Astrocyte of the cerebellum (primary cell): ENCODE results near the gene ODAD4.

ENCODE experiments used
- DNase-seq: peaks from one replicate; pipeline ENCODE4 v3.0.0-alpha.2; 2011; ENCODE audit warnings: low read depth
- H3K4me3 ChIP-seq: 2 replicates; pipeline ENCODE4 v1.5.1; 2011; ENCODE audit warnings: mild to moderate bottlenecking, low read depth, low read length, moderate library complexity
- in situ Hi-C: cut with HindIII; loops from 2 replicates; pipeline ENCODE4 v1.10.0; 2017; ENCODE audit warnings: low sequenced_read_pairs
- TF ChIP-seq, protein P1 (sequence below): IDR thresholded peaks from 2 replicates; pipeline ENCODE4 v1.5.1; 2012; ENCODE audit warnings: low read length, low read depth, moderate library complexity, mild to moderate bottlenecking; ENCODE audit errors: missing control alignments

Gene ODAD4

DNA sequence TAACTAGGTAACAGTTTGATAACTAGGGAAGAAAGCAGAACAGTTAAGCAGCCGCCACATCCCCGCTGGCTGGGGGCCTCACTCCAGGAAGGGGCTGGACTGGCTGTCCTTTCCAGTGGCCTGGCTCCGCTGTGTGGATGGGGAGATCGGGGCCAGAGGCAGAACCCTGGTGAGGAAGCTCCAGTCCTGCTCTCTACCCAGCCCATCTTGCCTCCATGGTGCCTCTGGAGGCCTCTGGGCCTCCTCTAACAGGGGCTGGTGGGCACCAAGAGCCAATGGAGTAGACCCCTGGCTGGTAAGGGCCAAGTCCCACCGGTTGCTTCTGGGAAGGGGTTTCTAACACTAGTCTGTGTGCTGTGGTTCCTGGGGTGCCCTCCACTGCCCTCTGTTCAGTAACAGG lies 44.2 kb downstream of the ODAD4 start:
- no peak for DNase-seq
- in situ Hi-C loops, result loop anchor here (25.0 kb wide), 1 partner anchor 237 kb away; the partner anchor contains the start of gene HAP1
- H3K4me3 ChIP-seq, result no peak overlapping the region
- TF ChIP-seq, protein P1, sequence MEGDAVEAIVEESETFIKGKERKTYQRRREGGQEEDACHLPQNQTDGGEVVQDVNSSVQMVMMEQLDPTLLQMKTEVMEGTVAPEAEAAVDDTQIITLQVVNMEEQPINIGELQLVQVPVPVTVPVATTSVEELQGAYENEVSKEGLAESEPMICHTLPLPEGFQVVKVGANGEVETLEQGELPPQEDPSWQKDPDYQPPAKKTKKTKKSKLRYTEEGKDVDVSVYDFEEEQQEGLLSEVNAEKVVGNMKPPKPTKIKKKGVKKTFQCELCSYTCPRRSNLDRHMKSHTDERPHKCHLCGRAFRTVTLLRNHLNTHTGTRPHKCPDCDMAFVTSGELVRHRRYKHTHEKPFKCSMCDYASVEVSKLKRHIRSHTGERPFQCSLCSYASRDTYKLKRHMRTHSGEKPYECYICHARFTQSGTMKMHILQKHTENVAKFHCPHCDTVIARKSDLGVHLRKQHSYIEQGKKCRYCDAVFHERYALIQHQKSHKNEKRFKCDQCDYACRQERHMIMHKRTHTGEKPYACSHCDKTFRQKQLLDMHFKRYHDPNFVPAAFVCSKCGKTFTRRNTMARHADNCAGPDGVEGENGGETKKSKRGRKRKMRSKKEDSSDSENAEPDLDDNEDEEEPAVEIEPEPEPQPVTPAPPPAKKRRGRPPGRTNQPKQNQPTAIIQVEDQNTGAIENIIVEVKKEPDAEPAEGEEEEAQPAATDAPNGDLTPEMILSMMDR, result no peak

DNA sequence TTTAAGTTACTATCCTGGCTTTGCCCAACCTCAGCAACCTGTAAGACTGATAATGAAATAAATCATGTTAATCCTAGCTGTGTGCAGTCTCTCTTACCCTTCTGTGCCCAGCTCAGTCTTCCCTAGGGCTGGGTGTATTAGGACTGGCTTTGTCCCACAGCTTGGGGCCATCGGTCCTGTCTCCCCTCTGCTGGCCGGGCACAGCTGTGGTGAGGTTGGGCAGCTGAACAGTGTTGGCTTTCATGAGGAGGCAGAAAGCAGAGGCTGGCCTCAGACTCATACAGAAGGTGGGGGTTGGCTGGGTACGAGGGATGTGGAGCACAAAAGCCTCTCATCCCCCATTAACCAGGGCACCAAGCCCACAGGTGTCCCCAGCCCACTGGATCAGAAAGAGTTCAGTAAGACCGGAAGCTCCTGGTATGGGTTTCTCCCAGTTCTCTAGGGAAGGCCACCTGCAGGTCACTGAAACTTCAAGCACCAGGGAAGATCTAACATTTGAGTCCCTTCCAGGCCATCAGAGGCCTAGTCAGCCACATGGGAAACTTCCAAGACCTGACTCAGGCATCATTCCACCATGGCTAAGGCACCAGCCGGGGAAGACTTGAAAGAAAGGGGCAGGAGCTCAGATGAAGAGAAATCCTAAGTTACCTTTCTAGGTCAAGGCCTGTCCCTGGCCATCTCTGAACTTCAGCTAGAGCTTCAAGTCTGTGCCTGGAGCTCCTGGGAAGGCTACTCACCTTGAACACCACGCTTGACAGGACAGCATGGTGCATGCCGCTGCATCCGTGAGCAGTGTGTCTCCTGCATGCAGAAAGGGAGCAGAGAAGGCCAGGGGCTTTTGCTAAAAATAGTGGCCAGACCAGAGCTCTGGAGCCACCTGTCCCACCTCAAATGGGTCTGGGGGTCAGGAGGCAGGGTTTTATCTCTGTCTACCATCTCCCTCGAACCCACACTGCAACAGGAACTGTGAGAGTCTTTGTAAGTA lies 45.0 kb downstream of the ODAD4 start:
- in situ Hi-C loops, result no loop called here
- TF ChIP-seq, protein P1, result no peak
- no peak for DNase-seq
- H3K4me3 ChIP-seq, result no peak overlapping the region

GRCh38 chr17:41976142-41976768 lies 45.8 kb downstream of the ODAD4 start:
- in situ Hi-C loops, result no loop called here
- H3K4me3 ChIP-seq, result no peak overlapping the region
- DNase-seq, result no peak
- TF ChIP-seq, protein P1, result no peak

DNA sequence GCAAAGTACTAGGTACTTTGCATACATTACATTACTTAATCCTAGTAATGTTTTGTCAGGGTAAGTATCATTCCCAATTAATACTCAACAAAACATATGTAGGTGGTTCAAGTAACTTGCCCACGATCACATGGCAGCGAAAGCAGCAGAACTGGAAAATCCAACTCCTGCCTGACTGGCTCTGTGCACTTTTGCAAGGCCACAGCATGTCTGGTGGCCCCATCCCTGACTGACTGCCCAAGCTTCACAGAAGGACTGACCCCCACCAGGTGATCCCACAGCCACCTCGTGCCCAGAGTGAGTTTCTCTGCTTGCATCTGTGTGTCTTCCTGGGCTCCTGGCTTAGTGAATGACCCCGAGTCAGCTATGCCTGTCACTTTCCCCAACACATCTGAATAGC lies 47.6 kb downstream of the ODAD4 start:
- TF ChIP-seq, protein P1, result no peak
- no peak overlapping the region for H3K4me3 ChIP-seq
- DNase-seq, result no peak
- in situ Hi-C loops, result no loop called here

DNA sequence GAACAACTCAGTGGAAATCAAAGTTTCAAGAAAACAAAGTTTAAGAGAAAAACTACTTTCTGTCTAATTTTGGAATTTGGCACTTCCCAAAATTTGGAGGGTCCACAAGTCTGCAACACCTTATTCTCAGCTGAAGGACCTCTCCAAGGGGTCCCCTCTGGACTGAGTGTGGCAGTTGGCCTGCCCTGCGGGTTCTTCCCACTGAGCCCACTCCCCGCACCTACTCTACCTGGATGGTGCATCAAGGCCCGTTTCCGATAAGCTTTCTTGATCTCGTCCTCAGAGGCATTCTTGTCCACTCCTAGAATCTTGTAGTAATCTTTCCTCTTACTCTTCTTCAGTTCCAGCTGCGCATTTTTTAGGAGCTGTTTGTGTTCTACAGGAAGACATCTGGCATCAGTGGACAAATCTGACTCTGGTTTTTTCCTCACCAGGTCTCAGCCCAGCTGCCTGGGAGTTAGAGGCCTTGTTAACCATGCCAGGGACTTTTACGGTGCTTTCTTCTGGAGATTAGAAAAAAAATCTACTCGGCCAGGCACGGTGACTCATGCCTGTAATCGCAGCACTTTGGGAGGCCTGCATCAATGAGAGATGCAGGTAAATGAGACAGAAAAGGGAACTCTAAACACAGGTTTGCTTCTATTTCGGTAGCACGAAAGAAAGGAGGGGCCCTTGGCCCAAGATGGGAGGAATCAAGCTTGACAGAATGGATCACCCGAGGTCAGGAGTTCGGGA lies 51.8 kb downstream of the ODAD4 start:
- in situ Hi-C loops, result no loop called here
- DNase-seq, result no peak
- H3K4me3 ChIP-seq, result no peak overlapping the region
- TF ChIP-seq, protein P1, result no peak

GRCh38 chr17:41984454-41984853 lies 54.0 kb downstream of the ODAD4 start:
- H3K4me3 ChIP-seq, result no peak overlapping the region
- in situ Hi-C loops, result no loop called here
- DNase-seq, result no peak
- TF ChIP-seq, protein P1, result no peak
